Stimulated activated CD4-positive, alpha-beta T cell treated with anti-CD3 and anti-CD28 coated beads, TNF-alpha, amount 100 ng/mL, for 48 hours (primary cell): ENCODE measurements around the gene NAA30.
"Not testable (repeated sequence)": the region's sequence is repeated elsewhere in the genome, so short reads cannot be mapped to it uniquely, and the experiment has no call there.

Source experiments
- DNase-seq, 3 donors: peaks; one replicate each; pipeline ENCODE4 v3.0.0-alpha.2; 2020; ENCODE audit warnings: low read depth in 3 of 3

NAA30 gene

DNA sequence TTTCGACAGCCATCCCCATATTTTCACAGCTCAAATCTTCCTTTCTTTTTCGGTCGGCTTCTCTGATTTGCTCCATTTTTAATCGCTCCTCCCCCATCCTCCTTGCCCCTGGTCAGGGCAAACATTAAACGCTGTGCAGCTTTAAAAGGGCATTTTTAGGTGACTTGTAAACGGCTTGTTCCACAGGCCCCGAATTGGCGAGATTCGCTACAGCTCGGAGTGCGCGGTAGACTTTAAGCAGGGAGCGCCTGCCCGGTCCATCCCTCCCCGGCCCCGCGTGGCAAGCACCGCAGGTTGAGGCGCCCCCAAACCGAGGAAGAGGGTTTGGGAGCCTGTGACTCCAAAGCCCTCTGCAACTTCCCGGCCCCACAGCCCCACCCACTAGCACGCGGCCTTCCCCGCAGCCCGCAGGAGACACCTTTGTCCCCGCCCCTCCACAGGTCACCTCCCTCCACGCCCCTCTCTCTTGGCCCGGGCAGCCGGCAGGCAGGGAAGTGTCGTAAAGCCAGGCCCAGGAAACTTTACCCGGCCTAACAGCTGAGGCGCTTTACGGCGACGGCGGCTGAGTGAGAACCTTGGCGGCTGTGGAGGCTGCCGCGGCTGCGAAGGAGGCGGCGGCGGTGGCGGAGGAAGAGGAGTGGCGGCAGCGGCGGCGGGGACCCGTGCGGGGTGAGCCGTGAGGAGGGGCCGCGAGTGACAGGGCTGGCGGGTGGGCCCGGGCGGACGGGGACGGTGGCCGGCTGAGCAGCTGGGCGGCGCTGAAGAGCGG is at the start of gene NAA30:
TSS of gene NAA30 (plus strand) at position 550 of the 769 bp plus-strand sequence. CDS start 372 bp downstream, outside the sequence.
- peak; percentile 77 to 89 (median 85) for DNase-seq

DNA sequence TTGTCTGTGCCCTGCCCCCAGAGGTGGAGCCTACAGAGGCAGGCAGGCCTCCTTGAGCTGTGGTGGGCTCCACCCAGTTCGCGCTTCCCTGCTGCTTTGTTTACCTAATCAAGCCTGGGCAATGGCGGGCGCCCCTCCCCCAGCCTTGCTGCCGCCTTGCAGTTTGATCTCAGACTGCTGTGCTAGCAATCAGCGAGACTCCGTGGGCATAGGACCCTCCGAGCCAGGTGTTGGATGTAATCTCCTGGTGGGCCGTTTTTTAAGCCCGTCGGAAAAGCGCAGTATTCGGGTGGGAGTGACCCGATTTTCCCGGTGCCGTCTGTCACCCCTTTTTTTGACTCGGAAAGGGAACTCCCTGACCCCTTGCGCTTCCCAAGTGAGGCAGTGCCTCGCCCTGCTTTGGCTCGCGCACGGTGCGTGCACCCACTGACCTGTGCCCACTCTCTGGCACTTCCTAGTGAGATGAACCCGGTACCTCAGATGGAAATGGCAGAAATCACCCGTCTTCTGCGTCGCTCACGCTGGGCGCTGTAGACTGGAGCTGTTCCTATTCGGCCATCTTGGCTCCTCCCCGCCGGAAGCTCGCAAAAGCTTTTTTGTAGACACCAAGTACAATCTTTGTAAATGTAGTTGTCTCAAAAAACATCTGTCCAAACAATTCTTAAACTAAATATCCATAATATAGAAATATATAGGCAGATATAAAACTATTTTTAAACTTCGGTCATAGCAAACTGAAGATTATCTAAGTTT is 46.7 kb upstream of the NAA30 start:
- DNase-seq, result not testable (repeated sequence)

DNA sequence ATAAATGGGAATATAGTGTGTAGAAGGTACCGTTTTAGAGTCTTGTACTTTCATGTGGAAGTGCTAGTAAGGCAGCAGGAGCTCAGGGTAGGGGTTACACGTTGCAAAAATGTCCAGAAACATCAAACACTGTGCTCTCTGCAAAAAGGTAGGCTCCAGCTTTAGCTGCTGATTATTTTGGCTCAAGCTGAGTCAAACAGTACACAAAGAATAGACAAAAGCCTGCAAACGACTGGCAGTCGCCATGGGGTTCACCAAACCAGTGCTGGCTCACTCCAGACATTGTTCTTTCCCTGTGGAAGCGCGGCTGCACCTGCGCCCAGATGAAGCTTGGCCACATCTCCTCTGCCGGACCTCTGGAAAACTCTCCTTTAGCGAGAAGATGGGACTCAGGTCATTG is 45.3 kb upstream of the NAA30 start:
- DNase-seq, result no peak

DNA sequence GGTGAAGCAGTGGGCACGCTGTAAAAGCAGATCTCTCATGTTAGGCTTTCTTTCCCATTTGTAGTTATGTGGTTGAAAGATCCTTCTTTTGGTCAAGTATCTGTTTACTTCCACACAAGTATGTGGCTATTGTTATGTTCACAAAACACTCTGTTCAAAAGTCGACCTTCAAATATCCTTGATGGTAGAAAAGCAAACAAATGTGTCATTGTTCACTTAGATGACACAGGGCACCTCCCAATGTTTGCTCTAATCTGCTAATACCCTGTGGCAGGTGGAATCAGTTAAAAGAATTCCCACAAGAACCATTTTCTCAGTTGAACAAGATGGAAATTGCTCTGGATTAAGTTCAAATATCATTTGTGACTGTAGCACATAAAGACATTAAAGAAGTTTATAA is 43.6 kb upstream of the NAA30 start:
- no peak for DNase-seq

DNA sequence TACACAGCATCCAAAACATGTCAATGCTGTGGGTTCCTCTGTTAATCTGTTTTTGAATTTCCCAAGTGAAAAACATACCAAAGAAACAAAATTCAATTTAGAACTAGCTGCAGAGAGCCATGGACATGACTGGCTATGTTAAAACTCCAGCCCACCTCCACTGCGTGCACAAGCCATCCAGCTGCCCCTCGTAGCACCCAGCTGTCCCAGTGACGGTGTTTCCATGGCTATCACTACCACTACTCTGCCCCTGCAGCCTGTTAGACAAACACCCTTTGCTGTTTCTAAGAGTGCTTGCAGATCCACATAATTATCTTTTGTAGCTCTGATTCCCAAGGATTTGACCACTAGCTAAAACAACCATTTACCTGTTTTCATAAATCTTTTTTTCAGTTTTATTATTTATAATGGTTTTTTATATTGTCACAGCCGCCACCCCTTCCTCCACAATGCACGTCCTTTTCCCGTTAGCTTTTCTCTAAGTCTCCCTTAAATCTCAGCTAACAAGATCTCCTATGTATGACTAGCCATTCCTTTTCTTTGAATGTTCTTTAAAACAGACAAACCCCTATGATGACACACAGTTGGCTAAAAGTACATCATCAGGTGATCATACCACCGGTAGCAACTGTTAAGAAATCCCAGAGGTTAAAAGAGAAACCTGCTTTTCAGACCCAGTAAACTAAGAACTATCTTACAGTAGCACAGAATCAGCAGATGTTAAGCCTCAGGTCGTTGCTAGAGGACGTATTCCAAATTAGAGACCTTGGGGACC is 37.8 kb upstream of the NAA30 start:
- no peak for DNase-seq

DNA sequence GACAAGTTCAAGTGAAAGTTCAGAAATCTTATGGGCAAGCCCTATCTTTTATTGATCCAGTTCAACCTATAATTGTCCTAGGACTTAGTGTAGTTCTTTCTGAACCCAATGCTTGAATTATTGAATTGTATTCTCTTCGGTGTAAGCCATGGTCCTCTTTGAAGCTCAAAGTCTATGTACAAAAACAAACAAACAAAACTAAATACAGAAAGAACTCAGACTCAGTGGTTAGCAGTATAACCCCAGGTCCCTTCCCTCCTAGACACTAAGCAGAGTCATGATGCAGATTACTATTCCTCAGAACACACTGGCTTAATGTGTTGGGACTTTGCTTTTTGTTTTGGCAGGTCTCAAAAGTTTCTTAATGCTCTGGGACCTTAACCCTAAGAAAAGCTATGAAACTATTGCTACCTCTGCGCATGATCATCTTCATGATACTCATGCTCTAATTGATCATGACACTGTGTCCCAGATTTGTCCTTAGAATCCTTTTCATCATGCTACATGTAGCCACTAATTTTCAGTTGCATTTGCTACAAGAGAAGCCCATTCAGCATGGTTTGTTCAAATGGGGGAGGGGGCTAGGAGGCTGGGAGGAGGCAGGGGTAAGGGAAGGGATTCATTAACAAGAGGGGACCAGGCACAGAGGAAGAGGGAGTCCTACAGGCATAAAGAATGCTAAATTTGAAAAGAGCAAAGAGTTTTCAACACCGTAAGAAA is 35.1 kb upstream of the NAA30 start:
- DNase-seq, result no peak

DNA sequence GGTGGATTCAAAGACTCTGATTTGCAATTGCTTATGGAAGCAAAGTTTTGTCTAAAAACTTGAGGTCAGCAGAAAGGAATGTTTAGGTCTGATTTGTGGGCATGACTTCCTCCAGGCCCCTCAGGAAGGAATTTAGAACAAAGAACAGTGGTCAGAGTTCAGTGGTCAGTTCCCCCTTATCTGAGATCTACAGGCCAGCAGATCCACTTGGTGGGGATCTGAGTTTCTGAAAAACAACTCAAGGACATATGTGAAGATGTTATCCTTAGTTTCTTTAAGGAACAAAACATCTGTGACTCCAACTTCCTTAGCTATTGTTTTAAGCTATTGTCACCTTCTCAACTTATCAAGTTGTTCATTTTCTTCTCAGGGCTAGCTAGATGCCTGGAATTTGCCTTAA is 28.0 kb upstream of the NAA30 start:
- no peak for DNase-seq

DNA sequence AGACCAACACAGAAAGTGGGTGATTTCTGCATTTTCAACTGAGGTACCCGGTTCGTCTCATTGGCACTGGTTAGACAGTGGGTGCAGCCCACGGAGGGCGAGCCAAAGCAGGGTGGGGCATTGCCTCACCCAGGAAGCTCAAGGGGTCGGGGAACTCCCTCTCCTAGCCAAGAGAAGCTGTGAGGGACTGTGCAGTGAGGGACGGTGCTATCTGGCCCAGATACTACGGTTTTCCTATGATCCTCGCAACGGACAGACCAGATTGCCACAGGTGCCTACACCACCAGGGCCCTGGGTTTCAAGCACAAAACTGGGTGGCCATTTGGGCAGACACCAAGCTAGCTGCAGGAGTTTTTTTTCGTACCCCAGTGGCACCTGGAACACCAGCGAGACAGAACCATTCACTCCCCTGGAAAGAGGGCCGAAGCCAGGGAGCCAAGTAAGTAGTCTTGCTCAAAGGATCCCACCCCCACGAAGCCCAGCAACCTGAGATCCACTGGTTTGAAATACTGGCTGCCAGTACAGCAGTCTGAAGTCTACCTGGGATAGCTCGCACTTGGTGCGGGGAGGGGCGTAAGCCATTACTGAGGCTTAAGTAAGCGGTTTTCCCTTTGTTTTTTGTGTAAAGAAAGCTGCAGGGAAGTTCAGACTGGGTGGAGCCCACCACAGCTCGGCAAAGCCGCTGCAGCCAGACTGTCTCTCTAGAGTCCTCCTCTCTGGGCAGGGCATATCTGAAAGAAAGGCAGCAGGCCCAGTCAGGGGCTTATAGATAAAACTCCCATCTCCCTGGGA is 25.5 kb upstream of the NAA30 start:
- DNase-seq, result no peak

DNA sequence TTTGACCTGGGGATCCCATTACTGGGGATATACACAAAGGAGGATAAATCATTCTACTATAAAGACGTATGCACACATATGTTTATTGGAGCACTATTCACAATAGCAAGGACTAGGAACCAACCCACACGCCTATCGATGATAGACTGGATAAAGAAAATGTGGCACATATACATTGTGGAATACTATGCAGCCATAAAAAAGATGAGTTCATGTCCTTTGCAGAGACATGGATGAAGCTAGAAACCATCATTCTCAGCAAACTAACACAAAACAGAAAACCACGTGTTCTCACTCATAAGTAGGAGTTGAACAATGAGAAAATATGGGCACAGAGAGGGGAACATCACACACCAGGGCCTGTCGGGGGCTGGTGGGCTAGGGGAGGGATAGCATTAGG is 20.2 kb upstream of the NAA30 start:
- DNase-seq, result not testable (repeated sequence)

DNA sequence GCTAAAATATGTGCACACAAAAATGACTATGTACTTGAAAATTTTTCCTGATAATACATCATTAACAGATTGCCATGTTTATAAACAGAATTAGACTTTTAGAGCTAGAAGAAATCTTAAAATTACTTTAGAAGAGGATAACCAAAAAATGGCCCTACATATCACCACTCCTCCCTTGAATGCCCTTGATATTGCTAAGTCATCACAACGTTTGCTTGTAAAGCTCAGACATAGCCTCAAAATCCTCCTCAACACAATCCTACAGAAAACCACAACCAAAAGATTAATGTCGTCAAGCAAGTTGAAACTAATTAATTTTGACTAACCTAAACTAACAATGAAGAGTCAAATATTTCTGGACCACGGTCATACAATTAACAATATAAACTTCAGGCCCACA is 19.4 kb upstream of the NAA30 start:
- DNase-seq, result no peak

DNA sequence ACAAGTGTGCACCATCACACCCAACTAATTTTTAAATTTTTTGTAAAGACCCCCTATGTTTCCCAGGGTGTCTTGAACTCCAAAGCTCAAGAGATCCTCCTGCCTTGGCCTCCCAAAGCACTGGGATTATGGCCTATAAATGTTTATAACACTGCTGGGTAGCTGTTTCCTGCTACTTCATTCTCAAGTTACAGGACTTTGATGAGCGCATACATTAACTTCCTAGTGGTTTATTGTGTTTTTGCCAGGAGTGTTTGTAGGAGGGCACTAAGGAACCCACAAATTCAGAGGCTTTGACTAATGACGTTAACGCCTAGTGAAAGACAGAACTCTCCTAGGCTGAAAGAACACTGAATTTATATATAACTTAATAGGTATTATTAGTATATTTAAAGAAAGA is 15.2 kb upstream of the NAA30 start:
- no peak for DNase-seq

DNA sequence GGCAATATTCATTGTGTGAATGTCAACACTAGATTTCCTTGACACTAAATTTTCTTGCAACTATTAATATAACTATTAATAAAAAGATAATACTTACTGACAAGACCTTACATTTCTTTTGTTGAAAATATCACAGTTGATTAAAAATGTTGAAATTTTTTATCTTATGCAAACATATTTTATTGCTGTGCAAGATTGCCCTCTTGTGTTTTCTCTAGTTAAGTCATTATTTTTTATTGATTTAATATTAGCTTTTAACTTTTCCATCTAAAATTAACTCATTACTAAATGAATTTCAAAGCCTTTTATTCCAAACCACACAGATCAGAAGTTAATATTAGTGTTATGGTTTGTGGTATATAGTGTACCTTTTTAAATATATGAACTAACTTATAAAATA is 11.7 kb upstream of the NAA30 start:
- DNase-seq, result no peak

DNA sequence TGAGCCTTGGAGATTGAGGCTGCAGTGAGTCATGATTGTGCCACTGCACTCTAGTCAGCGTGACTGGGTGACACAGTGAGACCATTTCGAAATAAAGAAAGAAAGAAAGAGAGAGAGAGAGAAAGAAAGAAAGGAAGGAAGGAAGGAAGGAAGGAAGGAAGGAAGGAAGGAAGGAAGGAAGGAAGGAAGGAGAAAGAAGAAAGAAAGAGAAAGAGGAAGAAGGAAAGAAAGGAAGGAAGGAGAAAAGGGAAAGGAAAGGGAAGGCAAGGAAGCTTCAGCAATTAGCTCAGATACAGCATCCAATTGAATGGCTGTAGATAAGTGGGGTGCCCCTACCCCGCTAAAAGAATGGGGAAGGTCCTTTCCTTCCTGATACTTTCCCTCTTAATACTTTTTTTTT is 9.5 kb upstream of the NAA30 start:
- DNase-seq, result no peak

DNA sequence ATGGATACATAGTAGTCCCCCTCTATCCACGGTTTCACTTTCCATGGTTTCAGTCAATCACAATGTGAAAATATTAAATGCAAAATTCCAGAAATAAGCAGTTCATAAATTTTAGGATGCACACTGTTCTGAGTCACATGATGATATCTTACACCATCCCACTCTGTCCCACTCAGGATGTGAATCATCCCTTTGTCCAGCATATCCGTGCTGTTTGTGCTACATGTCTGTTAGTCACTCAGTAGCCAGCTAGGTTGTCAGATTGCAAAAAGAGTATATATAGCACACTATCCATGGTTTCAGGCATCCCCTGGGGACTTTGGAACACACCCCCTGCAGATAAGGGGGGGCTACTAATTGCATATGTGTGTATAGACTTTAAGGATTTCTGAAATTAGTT is 8.1 kb upstream of the NAA30 start:
- no peak for DNase-seq

DNA sequence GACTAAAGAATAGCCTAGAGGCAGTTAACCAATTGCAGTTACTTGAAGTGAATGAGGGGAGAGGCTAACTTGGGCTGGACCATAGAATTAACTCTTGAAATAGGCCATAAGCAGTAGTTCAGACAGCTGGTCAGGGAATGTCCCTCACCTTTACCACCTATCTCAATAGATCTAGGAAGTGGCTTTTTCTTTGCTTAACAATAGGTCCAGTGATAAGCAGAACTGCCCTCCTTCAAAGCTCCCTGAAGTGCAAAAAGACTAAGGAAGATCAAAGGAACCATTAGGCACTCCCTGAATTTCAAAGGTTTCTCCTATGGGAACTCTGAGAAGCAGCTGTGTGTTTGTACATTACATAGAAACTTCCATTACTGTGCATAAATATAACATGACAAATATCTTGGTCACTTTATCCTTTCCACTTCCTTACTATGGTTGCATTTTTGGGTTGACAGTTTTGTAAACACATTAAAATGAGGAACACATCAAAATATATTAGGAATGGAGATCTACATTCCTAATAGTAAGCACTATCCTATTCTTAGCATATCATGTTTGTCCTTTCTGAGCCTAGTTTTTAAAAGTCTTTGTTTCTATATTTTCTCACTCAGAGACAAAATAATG is 7.2 kb upstream of the NAA30 start:
- no peak for DNase-seq

DNA sequence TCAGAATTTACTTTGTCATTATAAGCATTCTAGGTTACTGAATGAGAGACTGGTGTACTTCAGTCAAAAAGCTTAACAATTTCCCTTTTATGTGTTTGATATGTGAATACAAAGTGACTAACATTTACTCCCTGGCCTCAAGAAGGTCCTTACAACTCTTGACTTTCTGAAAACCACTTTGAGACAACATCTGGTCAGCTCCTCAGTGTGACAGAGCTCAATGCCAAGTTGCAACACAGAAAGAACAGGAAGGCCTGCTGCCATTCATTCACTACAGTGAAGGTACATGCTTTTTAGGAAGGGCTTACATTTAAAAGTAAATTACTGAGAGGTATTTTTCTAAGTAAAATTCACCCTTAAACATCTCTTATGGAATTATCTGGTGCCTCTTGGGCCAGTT is 2.3 kb upstream of the NAA30 start:
- DNase-seq, result no peak

DNA sequence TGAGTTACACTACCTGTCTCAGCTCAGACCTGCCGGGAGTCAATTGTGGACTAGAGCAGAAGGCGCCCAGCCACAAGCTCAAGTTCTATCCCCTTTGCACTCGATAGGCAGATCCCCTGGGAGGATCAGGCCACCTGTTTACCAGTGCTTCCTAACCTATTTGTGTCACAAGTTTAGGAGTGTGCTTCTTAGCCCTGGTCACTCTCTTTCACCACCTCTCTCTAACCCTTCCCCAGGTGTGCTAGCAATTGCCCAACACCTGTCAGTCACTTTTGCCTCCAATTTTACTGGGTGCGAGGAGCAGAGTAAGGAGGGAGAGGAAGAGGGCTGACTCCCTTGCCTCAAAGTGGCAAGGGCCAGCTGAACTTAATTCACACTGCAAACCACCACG is 745 bp upstream of the NAA30 start:
- DNase-seq, result no peak

DNA sequence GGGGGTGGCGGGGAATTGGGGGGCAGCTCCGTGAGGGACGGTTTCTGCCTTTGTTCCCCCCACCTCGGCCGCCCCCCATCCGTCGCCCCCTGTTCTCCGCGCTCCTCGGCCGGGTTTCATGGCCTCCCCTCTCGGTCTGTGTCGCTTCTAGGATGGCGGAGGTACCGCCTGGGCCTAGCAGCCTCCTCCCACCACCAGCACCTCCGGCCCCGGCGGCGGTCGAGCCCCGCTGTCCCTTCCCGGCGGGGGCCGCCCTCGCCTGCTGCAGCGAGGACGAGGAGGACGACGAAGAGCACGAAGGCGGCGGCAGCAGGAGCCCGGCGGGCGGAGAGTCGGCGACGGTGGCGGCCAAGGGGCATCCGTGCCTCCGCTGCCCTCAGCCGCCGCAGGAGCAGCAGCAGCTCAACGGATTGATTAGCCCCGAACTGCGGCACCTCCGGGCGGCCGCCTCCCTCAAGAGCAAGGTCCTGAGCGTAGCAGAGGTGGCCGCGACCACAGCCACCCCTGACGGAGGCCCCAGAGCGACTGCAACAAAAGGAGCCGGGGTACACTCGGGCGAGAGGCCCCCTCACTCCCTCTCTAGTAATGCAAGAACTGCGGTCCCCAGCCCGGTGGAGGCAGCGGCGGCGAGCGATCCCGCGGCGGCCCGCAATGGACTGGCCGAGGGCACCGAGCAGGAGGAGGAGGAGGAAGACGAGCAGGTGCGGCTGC is 575 bp downstream of the NAA30 start:
- DNase-seq, result peak in 2 of 3 donors; percentile 8 to 29

DNA sequence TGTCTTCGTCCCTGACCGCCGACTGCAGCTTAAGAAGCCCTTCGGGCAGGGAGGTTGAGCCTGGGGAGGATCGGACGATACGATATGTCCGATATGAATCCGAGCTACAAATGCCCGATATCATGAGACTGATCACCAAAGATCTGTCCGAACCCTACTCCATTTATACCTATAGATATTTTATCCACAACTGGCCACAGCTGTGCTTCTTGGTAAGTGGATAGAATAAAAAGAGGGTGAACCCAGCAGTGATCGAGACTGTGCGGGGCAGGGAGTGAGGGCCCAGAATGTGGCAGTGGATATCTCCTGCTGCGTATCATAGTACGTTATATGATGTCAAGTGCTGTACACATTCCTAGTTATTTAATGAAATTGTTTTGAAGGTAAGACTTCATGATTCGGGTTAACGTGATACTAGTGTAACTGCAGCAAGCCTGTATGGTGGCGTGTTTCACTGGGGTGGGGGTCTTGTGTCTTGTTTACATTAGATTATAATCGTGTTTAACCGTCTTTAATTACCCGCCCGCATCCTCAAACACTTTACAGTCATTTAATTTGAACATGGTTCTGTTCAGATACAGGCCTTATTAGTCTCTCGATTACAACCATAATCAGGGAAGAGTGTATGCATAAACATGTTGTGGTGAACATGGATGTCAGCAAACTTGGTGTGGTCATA is 1.3 kb downstream of the NAA30 start:
- no peak for DNase-seq
